ENCODE data around the gene R3HDM1. TPM values are rescaled to one million over a fixed set of nuclear protein-coding genes. Genes with fewer than 3 reads are reported as not detected.

The R3HDM1 gene
- total and polyA plus RNA-seq, 2 experiments from 2014 or later = 9.2 to 18.9 TPM

DNA sequence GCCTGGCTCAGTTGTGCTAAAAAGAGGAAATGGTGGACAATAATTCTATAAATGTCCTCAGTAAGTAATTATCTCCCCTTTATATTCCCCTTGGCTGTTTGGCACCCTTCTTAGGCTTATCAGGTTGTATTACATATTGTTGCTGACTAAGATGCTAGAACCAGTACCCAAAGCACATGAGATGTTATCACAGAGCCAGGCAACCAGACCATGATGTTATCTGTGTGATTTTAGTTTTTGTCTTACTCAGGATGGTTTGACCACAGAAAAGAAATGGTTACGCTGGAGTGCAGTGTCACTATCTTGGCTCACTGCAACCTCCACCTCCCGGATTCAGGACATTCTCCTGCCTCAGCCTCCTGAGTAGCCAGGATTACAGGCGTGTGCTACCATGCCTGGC is 15.2 kb downstream of the R3HDM1 start:
- no peak overlapping the region for H3K27ac ChIP-seq
- H3K27me3 ChIP-seq (replicated peaks; ENCODE audit: insufficient read depth) = no peaks in the 10 kb centered on the region
- H3K4me1 ChIP-seq (ENCODE audit: insufficient read depth) = no peaks in the 10 kb centered on the region
- H3K36me3 ChIP-seq (ENCODE audit: low read depth) = no peaks in the 10 kb centered on the region
- no peaks in the 10 kb centered on the region for H3K9me2 ChIP-seq (ENCODE audit: insufficient read depth)
- no peak for DNase-seq
- H3K9me3 ChIP-seq (ENCODE audit: low read depth) = no peaks in the 10 kb centered on the region
- no peaks in the 10 kb centered on the region for H3F3A ChIP-seq (ENCODE audit: insufficient read depth)
- no peak overlapping the region for H3K9ac ChIP-seq
- no peak overlapping the region for H3K4me3 ChIP-seq
- WGBS, 2 experiments (ENCODE audit: low coverage in 1 of 2, low lambda C conversion rate in 2 of 2, missing lambda C conversion rate in 2 of 2) = 86 to 90% methylated on average over 3 of the region's 3 CpGs
- in situ Hi-C loops (cut with MboI) = no loop called here
- no peaks in the 10 kb centered on the region for H4K20me1 ChIP-seq (ENCODE audit: insufficient read depth)
- TF ChIP-seq EZH2 (IDR thresholded peaks at IDR 0.05; ENCODE audit: insufficient read depth, poor library complexity, severe bottlenecking) = no peak
- TF ChIP-seq EZH2phosphoT487 (IDR thresholded peaks at IDR 0.05; ENCODE audit: insufficient read depth, low read depth) = no peak
- peaks cover 60% of the 10 kb centered on the region for H3K79me2 ChIP-seq (ENCODE audit: insufficient read depth)
- no peak overlapping the region for H2AFZ ChIP-seq
- H3K4me2 ChIP-seq (ENCODE audit: unreplicated experiment) = no peak overlapping the region

- Histone ChIP-seq H4K20me1 (ENCODE audit: insufficient read depth) (no peaks in the 10 kb centered on the region), H3K9me3 (ENCODE audit: low read depth) (no peaks in the 10 kb centered on the region), H3K27ac (no peak overlapping the region), H3K36me3 (ENCODE audit: low read depth) (no peaks in the 10 kb centered on the region), H2AFZ (no peak overlapping the region), H3K9me2 (ENCODE audit: insufficient read depth) (no peaks in the 10 kb centered on the region), H3K4me3 (no peak overlapping the region), H3K79me2 (ENCODE audit: insufficient read depth) (peaks cover 61% of the 10 kb centered on the region), H3K9ac (no peak overlapping the region), H3F3A (ENCODE audit: insufficient read depth) (no peaks in the 10 kb centered on the region), H3K27me3 (replicated peaks; ENCODE audit: insufficient read depth) (no peaks in the 10 kb centered on the region), H3K4me1 (ENCODE audit: insufficient read depth) (no peaks in the 10 kb centered on the region), H3K4me2 (ENCODE audit: unreplicated experiment) (no peak overlapping the region)
- TF ChIP-seq EZH2 (IDR thresholded peaks at IDR 0.05; ENCODE audit: insufficient read depth, poor library complexity, severe bottlenecking) (no peak), EZH2phosphoT487 (IDR thresholded peaks at IDR 0.05; ENCODE audit: insufficient read depth, low read depth) (no peak)
- in situ Hi-C loops (cut with MboI) = no loop called here
- DNase-seq = no peak
- 97% methylated on average over 3 of the region's 3 CpGs for WGBS, 2 experiments (ENCODE audit: low coverage in 1 of 2, low lambda C conversion rate in 2 of 2, missing lambda C conversion rate in 2 of 2)
Observed at GRCh38 chr2:135547311-135547710, 16.0 kb downstream of the R3HDM1 start.

GRCh38 chr2:135551356-135551755 is 20.1 kb downstream of the R3HDM1 start:
- TF ChIP-seq EZH2phosphoT487 (IDR thresholded peaks at IDR 0.05; ENCODE audit: insufficient read depth, low read depth) (no peak), EZH2 (IDR thresholded peaks at IDR 0.05; ENCODE audit: insufficient read depth, poor library complexity, severe bottlenecking) (no peak)
- Histone ChIP-seq H4K20me1 (ENCODE audit: insufficient read depth) (no peaks in the 10 kb centered on the region), H3K9me3 (ENCODE audit: low read depth) (no peaks in the 10 kb centered on the region), H3K9me2 (ENCODE audit: insufficient read depth) (no peaks in the 10 kb centered on the region), H3K27me3 (replicated peaks; ENCODE audit: insufficient read depth) (no peaks in the 10 kb centered on the region), H3K4me3 (no peak overlapping the region), H3K4me2 (ENCODE audit: unreplicated experiment) (no peak overlapping the region), H2AFZ (no peak overlapping the region), H3F3A (ENCODE audit: insufficient read depth) (no peaks in the 10 kb centered on the region), H3K27ac (no peak overlapping the region), H3K9ac (no peak overlapping the region), H3K79me2 (ENCODE audit: insufficient read depth) (peaks cover 85% of the 10 kb centered on the region), H3K36me3 (ENCODE audit: low read depth) (no peaks in the 10 kb centered on the region), H3K4me1 (ENCODE audit: insufficient read depth) (no peaks in the 10 kb centered on the region)
- in situ Hi-C loops (cut with MboI) = no loop called here
- WGBS, 2 experiments (ENCODE audit: low coverage in 1 of 2, low lambda C conversion rate in 2 of 2, missing lambda C conversion rate in 2 of 2) = 86 to 87% methylated on average over 5 of the region's 5 CpGs
- DNase-seq = no peak

- DNase-seq = no peak
- in situ Hi-C loops (cut with MboI) = no loop called here
- WGBS, 2 experiments (ENCODE audit: low coverage in 1 of 2, low lambda C conversion rate in 2 of 2, missing lambda C conversion rate in 2 of 2) = 100% methylated on average over 4 of the region's 4 CpGs
- no peaks in the 10 kb centered on the region for H3K4me1 ChIP-seq (ENCODE audit: insufficient read depth)
- no peaks in the 10 kb centered on the region for H3K36me3 ChIP-seq (ENCODE audit: low read depth)
- H3K4me3 ChIP-seq = no peak overlapping the region
- no peaks in the 10 kb centered on the region for H3K9me3 ChIP-seq (ENCODE audit: low read depth)
- H3K4me2 ChIP-seq (ENCODE audit: unreplicated experiment) = no peak overlapping the region
- no peak overlapping the region for H3K27ac ChIP-seq
- no peaks in the 10 kb centered on the region for H4K20me1 ChIP-seq (ENCODE audit: insufficient read depth)
- TF ChIP-seq EZH2 (IDR thresholded peaks at IDR 0.05; ENCODE audit: insufficient read depth, poor library complexity, severe bottlenecking) (no peak), EZH2phosphoT487 (IDR thresholded peaks at IDR 0.05; ENCODE audit: insufficient read depth, low read depth) (no peak)
- H3K9ac ChIP-seq = no peak overlapping the region
- no peaks in the 10 kb centered on the region for H3K27me3 ChIP-seq (replicated peaks; ENCODE audit: insufficient read depth)
- no peaks in the 10 kb centered on the region for H3K9me2 ChIP-seq (ENCODE audit: insufficient read depth)
- no peaks in the 10 kb centered on the region for H3F3A ChIP-seq (ENCODE audit: insufficient read depth)
- H2AFZ ChIP-seq = no peak overlapping the region
- H3K79me2 ChIP-seq (ENCODE audit: insufficient read depth) = peaks cover 86% of the 10 kb centered on the region
Observed at GRCh38 chr2:135552887-135553286, 21.6 kb downstream of the R3HDM1 start.

GRCh38 chr2:135555311-135555710 is 24.0 kb downstream of the R3HDM1 start:
- no peaks in the 10 kb centered on the region for H3F3A ChIP-seq (ENCODE audit: insufficient read depth)
- H3K9ac ChIP-seq = no peak overlapping the region
- H3K4me1 ChIP-seq (ENCODE audit: insufficient read depth) = no peaks in the 10 kb centered on the region
- no peaks in the 10 kb centered on the region for H3K9me3 ChIP-seq (ENCODE audit: low read depth)
- H3K4me3 ChIP-seq = no peak overlapping the region
- H3K36me3 ChIP-seq (ENCODE audit: low read depth) = no peaks in the 10 kb centered on the region
- no peak for DNase-seq
- H2AFZ ChIP-seq = no peak overlapping the region
- peaks cover 88% of the 10 kb centered on the region for H3K79me2 ChIP-seq (ENCODE audit: insufficient read depth)
- H4K20me1 ChIP-seq (ENCODE audit: insufficient read depth) = no peaks in the 10 kb centered on the region
- H3K4me2 ChIP-seq (ENCODE audit: unreplicated experiment) = no peak overlapping the region
- WGBS, 2 experiments (ENCODE audit: low coverage in 1 of 2, low lambda C conversion rate in 2 of 2, missing lambda C conversion rate in 2 of 2) = 97 to 99% methylated on average over 4 of the region's 4 CpGs
- no peaks in the 10 kb centered on the region for H3K27me3 ChIP-seq (replicated peaks; ENCODE audit: insufficient read depth)
- TF ChIP-seq EZH2phosphoT487 (IDR thresholded peaks at IDR 0.05; ENCODE audit: insufficient read depth, low read depth) (no peak), EZH2 (IDR thresholded peaks at IDR 0.05; ENCODE audit: insufficient read depth, poor library complexity, severe bottlenecking) (no peak)
- no peak overlapping the region for H3K27ac ChIP-seq
- in situ Hi-C loops (cut with MboI) = no loop called here
- no peaks in the 10 kb centered on the region for H3K9me2 ChIP-seq (ENCODE audit: insufficient read depth)

All from GM23248 (cell line).